A549 (cell line): Measurements from ENCODE around the gene LRRC31. TPM values are rescaled to one million over a fixed set of nuclear protein-coding genes. Genes with fewer than 3 reads are reported as not detected.

ENCODE experiments used
- ATAC-seq, 2 experiments: fragments of 200-7000 bp in 1 of 2; fragments of >200 bp in 1 of 2; cut with Nextera tagmentation in 1 of 2; cut with Tn5 transposase in 1 of 2; 3 replicates each; pipeline versions ENCODE4 v1.8.0 to v1.9.1; 2018 to 2020; ENCODE audit warnings: mild to moderate bottlenecking in 1 of 2, moderate library complexity in 1 of 2
- CTCF ChIA-PET: fragments of 300-600 bp; sonication (Branson Sonifier 250); formaldehyde crosslinking; extraction: SDS; loops from one replicate; lab custom pipeline; 2021; ENCODE audit warnings: antibody characterized with exemption, inconsistent platforms; lab: Yijun Ruan, JAX
- POLR2A ChIA-PET: fragments of 350-600 bp; formaldehyde crosslinking; extraction: SDS; loops from one replicate; lab custom pipeline; 2021; ENCODE audit warnings: antibody characterized with exemption, inconsistent platforms; lab: Yijun Ruan, JAX
- DNase-seq, 2 experiments: peaks; one replicate each; pipeline versions ENCODE4 v3.0.0 to v3.0.0-alpha.2; 2011 to 2016; ENCODE audit warnings: low read depth in 1 of 2, low spot score in 1 of 2
- FAIRE-seq: peaks from 2 replicates; lab custom pipeline; 2011; peaks lifted over from hg19 to GRCh38; lab: Jason Lieb, UNC
- H3K27ac ChIP-seq, 2 experiments: fragments of >200 bp; sonication (Bioruptor Twin); formaldehyde crosslinking; 3 replicates each; pipeline ENCODE4 v1.5.1; 2016 to 2017
- H3K4me1 ChIP-seq: fragments of >200 bp; sonication (Bioruptor Twin); formaldehyde crosslinking; 3 replicates; pipeline ENCODE4 v1.6.1; 2016
- H3K4me2 ChIP-seq: fragments of >200 bp; sonication (Bioruptor Twin); formaldehyde crosslinking; 3 replicates; pipeline ENCODE4 v1.6.1; 2016
- H3K4me3 ChIP-seq: fragments of >200 bp; sonication (Bioruptor Twin); formaldehyde crosslinking; 3 replicates; pipeline ENCODE4 v1.5.1; 2016
- H3K9me3 ChIP-seq: fragments of >200 bp; sonication (Bioruptor Twin); formaldehyde crosslinking; 3 replicates; pipeline ENCODE4 v1.6.1; 2016
- BHLHE40 ChIP-seq: IDR thresholded peaks from 2 replicates; pipeline ENCODE4 v1.6.1; 2012; ENCODE audit warnings: low read depth, low read length, inconsistent platforms
- CBX2 ChIP-seq: fragments of 200-600 bp; sonication (generic); IDR thresholded peaks from 2 replicates; pipeline ENCODE4 v1.6.1; 2016; ENCODE audit warnings: low read depth, mild to moderate bottlenecking, borderline replicate concordance
- CBX8 ChIP-seq: fragments of 200-600 bp; sonication (generic); IDR thresholded peaks from 2 replicates; pipeline ENCODE4 v1.6.1; 2016
- CEBPB ChIP-seq, 2 experiments: fragments of >200 bp in 1 of 2; sonication (Bioruptor Twin) in 1 of 2; formaldehyde crosslinking in 1 of 2; IDR thresholded peaks; 2 replicates each; pipeline ENCODE4 v1.6.1; 2012 to 2016
- CHD4 ChIP-seq: fragments of 200-600 bp; sonication (generic); IDR thresholded peaks from 2 replicates; pipeline ENCODE4 v1.6.1; 2016; ENCODE audit warnings: antibody characterized with exemption, mild to moderate bottlenecking, borderline replicate concordance
- ESRRA ChIP-seq: fragments of 150-350 bp; IDR thresholded peaks from 2 replicates; pipeline ENCODE4 v1.6.1; 2014; ENCODE audit warnings: mild to moderate bottlenecking, low read length, borderline replicate concordance
- FOXS1 ChIP-seq: fragments of 250-450 bp; sonication (Bioruptor Pico); IDR thresholded peaks from 2 replicates; pipeline ENCODE4 v1.5.0; 2020; ENCODE audit warnings: mild to moderate bottlenecking, moderate library complexity
- GATA3 ChIP-seq: IDR thresholded peaks from 2 replicates; pipeline ENCODE4 v1.6.1; 2012; ENCODE audit warnings: borderline replicate concordance
- HDAC2 ChIP-seq: fragments of 200-600 bp; sonication (generic); IDR thresholded peaks from 2 replicates; pipeline ENCODE4 v1.6.1; 2016
- HES2 ChIP-seq: fragments of >200 bp; sonication (Bioruptor Twin); formaldehyde crosslinking; IDR thresholded peaks from 2 replicates; pipeline ENCODE4 v1.6.1; 2016
- HEYL ChIP-seq: fragments of 250-450 bp; sonication (Bioruptor Pico); IDR thresholded peaks from 2 replicates; pipeline ENCODE4 v1.8.0; 2021; ENCODE audit warnings: mild to moderate bottlenecking, moderate library complexity
- HOXA7 ChIP-seq: fragments of 250-450 bp; sonication (Bioruptor Pico); IDR thresholded peaks from 2 replicates; pipeline ENCODE4 v1.5.0; 2020; ENCODE audit warnings: mild to moderate bottlenecking, moderate library complexity
- JUNB ChIP-seq: fragments of >200 bp; sonication (Bioruptor Twin); formaldehyde crosslinking; IDR thresholded peaks from 2 replicates; pipeline ENCODE4 v1.6.1; 2016
- KDM1A ChIP-seq: fragments of 200-600 bp; sonication (generic); IDR thresholded peaks from 2 replicates; pipeline ENCODE4 v1.6.1; 2016; ENCODE audit warnings: low read depth, mild to moderate bottlenecking
- MAFK ChIP-seq: fragments of 450-650 bp; IDR thresholded peaks from 2 replicates; pipeline ENCODE4 v1.6.1; 2014; ENCODE audit not compliant: partially characterized antibody
- MAX ChIP-seq: IDR thresholded peaks from 2 replicates; pipeline ENCODE4 v1.6.1; 2012
- MYC ChIP-seq: IDR thresholded peaks from 2 replicates; pipeline ENCODE4 v1.6.1; 2012; ENCODE audit warnings: mild to moderate bottlenecking, inconsistent platforms, low read length, improper control_type of control experiment, borderline replicate concordance
- NR3C1 ChIP-seq: fragments of >200 bp; sonication (Bioruptor Twin); formaldehyde crosslinking; IDR thresholded peaks from 3 replicates; pipeline ENCODE4 v1.6.1; 2017
- PHF8 ChIP-seq: fragments of 200-600 bp; sonication (generic); IDR thresholded peaks from 2 replicates; pipeline ENCODE4 v1.6.1; 2016; ENCODE audit warnings: low read depth, mild to moderate bottlenecking, antibody characterized with exemption, moderate library complexity, borderline replicate concordance
- POLR2A ChIP-seq: IDR thresholded peaks from 2 replicates; pipeline ENCODE4 v1.6.1; 2012; ENCODE audit warnings: mild to moderate bottlenecking, low read length
- POLR2AphosphoS2 ChIP-seq: conservative IDR thresholded peaks from 2 replicates; pipeline ENCODE4 v1.6.1; 2012; ENCODE audit warnings: low read length, improper control_type of control experiment, inconsistent platforms
- RAD21 ChIP-seq, 2 experiments: fragments of >200 bp in 1 of 2; sonication (Bioruptor Twin) in 1 of 2; formaldehyde crosslinking in 1 of 2; IDR thresholded peaks in 1 of 2; conservative IDR thresholded peaks in 1 of 2; 2 replicates in 1 of 2; 3 replicates in 1 of 2; pipeline ENCODE4 v1.6.1; 2012 to 2018; ENCODE audit warnings: inconsistent platforms in 1 of 2
- RARB ChIP-seq: fragments of 250-450 bp; sonication (Bioruptor Pico); IDR thresholded peaks from 2 replicates; pipeline ENCODE4 v1.8.0; 2021; ENCODE audit warnings: mild to moderate bottlenecking, moderate library complexity
- RFX5 ChIP-seq: fragments of 450-650 bp; IDR thresholded peaks from 2 replicates; pipeline ENCODE4 v1.7.1; 2014; ENCODE audit warnings: antibody characterized with exemption, mild to moderate bottlenecking, moderate library complexity
- RNF2 ChIP-seq: fragments of 200-600 bp; sonication (generic); IDR thresholded peaks from 2 replicates; pipeline ENCODE4 v1.6.1; 2016; ENCODE audit warnings: low read depth, mild to moderate bottlenecking, antibody characterized with exemption, moderate library complexity, borderline replicate concordance
- USF2 ChIP-seq: fragments of 450-650 bp; IDR thresholded peaks from 2 replicates; pipeline ENCODE4 v1.6.1; 2014; ENCODE audit warnings: antibody characterized with exemption
- ZC3H11A ChIP-seq: fragments of 450-650 bp; IDR thresholded peaks from 2 replicates; pipeline ENCODE4 v1.6.1; 2014; ENCODE audit warnings: antibody characterized with exemption, mild to moderate bottlenecking
- ZSCAN20 ChIP-seq: fragments of 250-450 bp; sonication (Bioruptor Pico); IDR thresholded peaks from 2 replicates; pipeline ENCODE4 v1.8.0; 2022; ENCODE audit warnings: mild to moderate bottlenecking, moderate library complexity
- WGBS: methylation state at CpG from one replicate; pipeline ENCODE4 v1.1.6; 2017; ENCODE audit errors: missing lambda C conversion rate; 5-methylcytosine and 5-hydroxymethylcytosine counted together
- polyA plus RNA-seq, 4 experiments: library from polyadenylated mRNA; depleted of rRNA in 3 of 4; stranded (reverse); fragments of >200 nt; fragmentation: RNase III in 1 of 4; extraction: RNeasy Plus Mini Kit Qiagen cat#74134 plus additional on column Dnase treatment in 1 of 4; gene quantifications; 2 replicates in 3 of 4; 3 replicates in 1 of 4; pipeline ENCODE4 v1.2.3, GENCODE V29; 2011 to 2017

LRRC31 gene
- polyA plus RNA-seq, 2 of the 4 experiments (the other 2 are of a cell fraction), result 0.04 to 0.27 TPM

GRCh38 chr3:169871129-169871886, 1.6 kb upstream of the LRRC31 start:
- TF ChIP-seq USF2 (no peak), NR3C1 (no peak)
- no peak overlapping the region for H3K4me2 ChIP-seq
- H3K4me1 ChIP-seq, result peaks cover 7% of the 10 kb centered on the region; the same call in 1 of the 3 replicates
- ATAC-seq, result no peak
- no peak for FAIRE-seq
- H3K9me3 ChIP-seq, result no peaks in the 10 kb centered on the region
- WGBS, result 74% methylated on average over 2 of the region's 2 CpGs
- no peak for DNase-seq
- ChIA-PET POLR2A (no interaction called here), CTCF (interaction anchor here (1.3 kb wide), 1 partner anchor 9 kb away, joined by 6 read pairs; no protein-coding TSS in a partner anchor)
- no peak overlapping the region for H3K27ac ChIP-seq
- H3K4me3 ChIP-seq, result no peak overlapping the region

- WGBS, result 28% methylated on average over 2 of the region's 2 CpGs
- H3K4me1 ChIP-seq, result peaks cover 7% of the 10 kb centered on the region; the same call in 1 of the 3 replicates
- H3K27ac ChIP-seq, result no peak overlapping the region
- no peak overlapping the region for H3K4me2 ChIP-seq
- ATAC-seq, result no peak
- FAIRE-seq, result no peak
- POLR2A ChIA-PET, result no interaction called here
- TF ChIP-seq ZSCAN20 (CRISPR knock-in tag) (no peak), BHLHE40 (no peak), CBX2 (no peak), ESRRA (no peak), POLR2A (no peak), FOXS1 (CRISPR knock-in tag) (no peak)
- TF ChIP-seq, all 56 proteins: peak for 0
- Histone ChIP-seq H3K4me3 (no peak overlapping the region), H3K9me3 (no peaks in the 10 kb centered on the region)
- DNase-seq, result no peak
- CTCF ChIA-PET, result interaction anchor here (0.7 kb wide), 1 partner anchor 16 kb away, joined by 3 read pairs; no protein-coding TSS in a partner anchor
Measured at GRCh38 chr3:169868369-169868768, 1.4 kb downstream of the LRRC31 start.

- POLR2A ChIA-PET, result no interaction called here
- CTCF ChIA-PET, result interaction anchor here (0.7 kb wide), 2 partner anchors 15 to 36 kb away, joined by 3 read pairs; no protein-coding TSS in a partner anchor
- 80% methylated on average over 3 of the region's 3 CpGs for WGBS
Measured at GRCh38 chr3:169867584-169868210, 2.0 kb downstream of the LRRC31 start.

GRCh38 chr3:169865176-169865767, 4.5 kb downstream of the LRRC31 start:
- no peak for FAIRE-seq
- ChIA-PET CTCF (interaction anchor here (0.6 to 3.6 kb wide), 3 partner anchors 10 to 229 kb away, joined by 3 to 14 read pairs (median 5); no protein-coding TSS in a partner anchor), POLR2A (no interaction called here)
- no peaks in the 10 kb centered on the region for H3K9me3 ChIP-seq
- peaks cover 5% of the 10 kb centered on the region; the same call in 1 of the 3 replicates for H3K4me1 ChIP-seq
- no peak overlapping the region for H3K27ac ChIP-seq
- TF ChIP-seq RARB (CRISPR knock-in tag) (no peak), HEYL (no peak), CBX8 (no peak), HES2 (no peak), MAX (no peak), RFX5 (no peak), GATA3 (no peak), NR3C1 (no peak), POLR2AphosphoS2 (no peak), MYC (no peak), HDAC2 (no peak), RNF2 (no peak), ZC3H11A (no peak), CEBPB (IDR thresholded peaks at IDR 0.05) (no peak), JUNB (no peak), PHF8 (no peak), MAFK (no peak), RAD21 (conservative IDR thresholded peaks at IDR 0.05 in 1 of 2, IDR thresholded peaks at IDR 0.05 in 1 of 2) (no peak), CHD4 (no peak), HOXA7 (CRISPR knock-in tag) (no peak)
- 73% methylated on average over 12 of the region's 12 CpGs for WGBS
- H3K4me2 ChIP-seq, result no peak overlapping the region
- DNase-seq, result no peak
- no peak for ATAC-seq
- no peak overlapping the region for H3K4me3 ChIP-seq

More at GRCh38 chr3:169867584-169868210, 2.0 kb downstream of the LRRC31 start:
- Histone ChIP-seq H3K4me2 (no peak overlapping the region), H3K4me1 (peaks cover 7% of the 10 kb centered on the region; the same call in 1 of the 3 replicates), H3K27ac (no peak overlapping the region), H3K9me3 (no peaks in the 10 kb centered on the region), H3K4me3 (no peak overlapping the region)
- TF ChIP-seq KDM1A (no peak), HES2 (no peak), MAFK (peak; percentile 50), RARB (CRISPR knock-in tag) (no peak)
- DNase-seq, result no peak
- no peak for ATAC-seq
- FAIRE-seq, result no peak
